Measurements from ENCODE around the gene TCOF1.

Gene TCOF1

DNA sequence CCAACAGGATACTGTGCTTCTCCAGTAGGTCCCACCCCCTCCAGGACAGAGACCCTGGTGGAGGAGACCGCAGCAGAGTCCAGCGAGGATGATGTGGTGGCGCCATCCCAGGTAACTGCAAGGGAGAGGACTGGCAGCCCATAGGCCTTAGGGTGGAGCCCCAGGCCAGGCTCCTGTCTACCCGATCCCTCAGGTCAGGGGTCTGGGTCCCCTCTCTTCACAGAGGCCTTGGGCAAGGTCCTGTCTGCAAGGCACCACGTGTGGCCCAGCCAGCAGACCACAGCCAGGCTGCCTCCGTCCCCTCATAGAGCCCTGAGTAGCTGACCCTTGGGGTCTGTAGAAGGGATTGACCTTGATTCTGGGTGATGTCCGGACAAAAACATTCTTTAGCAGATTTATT lies 35.2 kb downstream of the TCOF1 start:
- DNase-seq (ENCODE audit: low spot score): no peak

DNA sequence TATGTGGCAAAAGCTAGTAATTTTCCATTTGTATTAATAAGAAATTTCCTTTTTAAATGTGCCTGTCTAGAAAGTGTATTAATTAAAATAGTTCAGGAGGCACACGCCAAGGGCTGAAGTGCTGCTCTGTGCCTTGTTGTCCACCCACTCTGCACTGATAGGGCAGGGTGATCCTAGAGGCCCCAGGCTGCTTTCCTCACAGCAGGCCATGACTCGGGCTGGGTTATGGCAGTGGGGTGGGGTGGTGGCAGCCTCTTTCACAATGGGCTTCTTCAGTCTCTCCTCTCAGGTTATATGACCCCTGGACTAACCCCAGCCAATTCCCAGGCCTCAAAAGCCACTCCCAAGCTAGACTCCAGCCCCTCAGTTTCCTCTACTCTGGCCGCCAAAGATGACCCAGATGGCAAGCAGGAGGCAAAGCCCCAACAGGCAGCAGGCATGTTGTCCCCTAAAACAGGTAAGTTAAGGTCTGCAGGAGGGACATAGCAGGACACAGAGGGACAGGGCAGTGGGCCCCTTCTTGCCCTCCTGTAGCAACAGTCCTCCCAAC lies 35.7 kb downstream of the TCOF1 start:
- no peak for DNase-seq (ENCODE audit: low spot score)

DNA sequence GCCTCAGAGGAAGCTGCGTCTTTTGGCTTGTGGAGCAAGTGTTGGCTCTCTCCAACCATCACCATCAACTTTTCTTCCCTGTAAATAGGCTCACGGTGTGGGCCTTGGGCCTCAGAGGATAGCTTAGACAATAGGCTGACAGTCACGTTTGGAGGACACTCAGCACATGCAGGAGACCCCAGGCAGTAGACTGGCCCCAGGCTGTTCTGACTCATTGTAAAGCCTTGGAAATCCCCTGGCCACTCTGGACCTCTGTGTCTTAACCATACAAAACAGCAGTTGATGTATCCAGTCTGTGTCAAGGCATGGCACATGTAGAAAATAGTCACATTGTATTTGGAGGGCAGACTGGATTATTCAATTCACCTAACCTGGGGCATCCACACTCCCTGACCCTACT lies 36.6 kb downstream of the TCOF1 start:
- no peak for DNase-seq (ENCODE audit: low spot score)

DNA sequence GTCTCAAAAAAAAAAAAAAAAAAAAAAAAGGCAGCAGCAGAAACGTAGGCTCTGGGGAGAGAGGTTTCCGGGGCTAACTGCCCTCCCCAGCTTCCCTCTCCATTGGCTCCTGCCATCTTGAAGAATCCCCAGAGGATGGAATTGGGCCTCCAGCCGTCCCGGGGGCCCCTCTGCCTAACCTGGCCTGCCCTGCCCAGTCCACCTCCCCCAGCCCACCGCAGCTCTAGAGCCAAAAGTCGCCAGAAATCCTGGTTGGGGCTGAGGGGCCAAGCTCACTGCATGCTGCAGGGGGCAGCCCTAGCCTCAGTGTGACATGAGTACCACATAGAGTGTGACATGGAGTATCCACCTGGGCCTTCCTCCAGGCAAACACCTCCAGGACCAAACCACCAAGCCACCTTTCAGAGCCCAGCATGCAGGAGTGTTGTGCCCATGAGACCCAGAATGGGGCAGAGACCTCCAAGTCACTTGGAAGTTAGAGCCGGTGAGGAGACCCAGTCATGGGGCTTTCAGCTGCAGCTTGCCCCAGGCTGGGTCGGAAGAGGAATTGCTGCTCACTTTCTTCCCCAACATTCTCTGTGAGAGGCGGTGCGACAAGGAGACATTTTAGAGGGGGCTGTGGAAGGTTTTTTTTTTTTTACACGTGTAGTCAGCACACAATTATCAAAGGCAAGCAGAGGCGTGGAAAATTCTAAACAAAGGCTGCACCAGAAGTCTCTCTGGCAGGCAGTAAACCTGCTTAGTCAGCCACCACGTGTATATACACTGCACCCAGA lies 37.6 kb downstream of the TCOF1 start:
- DNase-seq (ENCODE audit: low spot score): no peak

DNA sequence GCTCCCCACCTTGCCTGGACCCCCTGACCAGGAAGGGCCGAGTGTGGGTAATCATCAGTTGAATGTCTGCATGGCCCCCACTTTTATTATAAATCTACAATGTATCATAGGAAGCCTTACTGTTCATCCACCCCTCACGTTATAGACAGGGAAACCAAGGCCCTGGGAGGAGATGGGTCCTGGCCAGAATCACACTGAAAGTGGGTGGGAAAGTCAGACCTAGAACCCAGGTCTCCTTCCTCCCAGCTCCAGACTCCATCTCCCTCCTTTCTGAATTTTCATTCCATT lies 38.1 kb downstream of the TCOF1 start:
- no peak for DNase-seq (ENCODE audit: low spot score)

DNA sequence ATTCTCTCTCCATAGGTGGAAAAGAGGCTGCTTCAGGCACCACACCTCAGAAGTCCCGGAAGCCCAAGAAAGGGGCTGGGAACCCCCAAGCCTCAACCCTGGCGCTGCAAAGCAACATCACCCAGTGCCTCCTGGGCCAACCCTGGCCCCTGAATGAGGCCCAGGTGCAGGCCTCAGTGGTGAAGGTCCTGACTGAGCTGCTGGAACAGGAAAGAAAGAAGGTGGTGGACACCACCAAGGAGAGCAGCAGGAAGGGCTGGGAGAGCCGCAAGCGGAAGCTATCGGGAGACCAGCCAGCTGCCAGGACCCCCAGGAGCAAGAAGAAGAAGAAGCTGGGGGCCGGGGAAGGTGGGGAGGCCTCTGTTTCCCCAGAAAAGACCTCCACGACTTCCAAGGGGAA lies 38.8 kb downstream of the TCOF1 start:
- no peak for DNase-seq (ENCODE audit: low spot score)

DNA sequence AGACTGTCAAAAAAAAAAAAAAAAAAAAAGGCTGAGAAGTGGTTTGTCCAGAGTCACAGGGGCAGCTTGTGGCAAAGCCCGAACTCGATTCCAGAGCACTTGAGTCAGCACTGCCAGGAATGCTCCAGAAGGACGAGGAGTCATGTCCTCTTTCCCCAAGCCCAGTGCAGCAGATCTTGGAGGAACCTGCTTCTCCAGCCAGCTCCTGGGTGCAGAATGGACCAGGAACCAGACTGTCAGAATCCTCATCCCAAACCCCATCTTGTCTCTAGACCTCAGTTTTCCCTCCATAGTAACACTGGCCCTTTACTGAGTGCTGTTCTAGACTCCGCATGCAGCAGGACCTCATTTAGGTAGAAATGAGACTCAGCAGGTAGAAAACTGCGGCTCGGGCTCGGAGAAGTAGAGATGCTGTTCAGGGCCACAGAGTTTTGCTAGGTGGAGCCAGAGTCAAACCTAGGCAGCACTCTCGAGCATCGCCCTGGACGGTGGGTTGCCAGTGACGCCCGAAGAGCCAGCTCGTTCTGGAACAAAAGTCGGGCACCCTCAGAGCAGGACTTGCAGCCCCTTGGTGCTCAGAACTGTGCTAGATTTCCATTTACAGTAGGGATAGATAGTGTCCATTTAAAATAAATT lies 39.8 kb downstream of the TCOF1 start:
- peak; percentile 84 for DNase-seq (ENCODE audit: low spot score)

DNA sequence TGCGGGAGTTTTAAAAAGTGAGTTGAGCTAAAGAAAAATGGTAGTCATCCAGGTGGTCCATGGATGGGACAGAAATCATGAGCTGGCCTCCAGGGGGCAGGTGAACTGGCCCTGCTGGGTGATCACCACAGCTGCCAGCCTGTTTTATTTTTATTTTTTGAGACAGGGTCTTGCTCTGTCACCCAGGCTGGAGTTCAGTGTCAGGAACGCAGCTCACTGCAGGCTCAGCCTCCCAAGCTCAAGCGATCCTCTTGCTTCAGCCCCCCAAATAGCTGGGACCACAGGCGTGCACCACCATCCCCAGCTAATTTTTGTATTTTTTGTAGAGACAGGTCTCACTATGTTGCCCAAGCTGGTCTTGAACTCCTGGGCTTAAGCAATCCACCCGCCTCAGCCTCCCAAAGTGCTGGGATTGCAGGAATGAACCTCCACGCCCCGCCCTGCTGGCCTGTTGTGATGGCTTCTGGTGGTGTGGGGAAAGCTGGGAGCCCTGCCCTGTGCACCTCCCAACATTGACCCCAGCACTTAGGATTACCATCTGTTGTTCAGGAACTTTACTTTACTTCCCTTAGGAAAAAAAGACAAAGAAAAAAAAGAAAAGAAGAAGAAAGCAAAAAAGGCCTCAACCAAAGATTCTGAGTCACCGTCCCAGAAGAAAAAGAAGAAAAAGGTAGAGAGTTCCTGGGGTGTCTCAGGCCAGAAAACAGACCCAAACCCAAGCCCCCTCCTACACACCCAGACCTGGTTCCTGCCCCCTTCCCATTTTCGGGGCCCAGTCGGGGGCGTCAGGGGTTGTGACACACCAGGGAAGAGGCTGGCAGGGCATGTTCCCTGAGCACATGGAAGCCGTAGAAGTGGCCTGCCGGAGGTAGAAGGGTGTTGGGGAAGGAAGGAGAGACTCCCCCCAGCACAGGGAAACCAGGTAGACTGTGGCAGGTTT lies 40.6 kb downstream of the TCOF1 start:
- no peak for DNase-seq (ENCODE audit: low spot score)

DNA sequence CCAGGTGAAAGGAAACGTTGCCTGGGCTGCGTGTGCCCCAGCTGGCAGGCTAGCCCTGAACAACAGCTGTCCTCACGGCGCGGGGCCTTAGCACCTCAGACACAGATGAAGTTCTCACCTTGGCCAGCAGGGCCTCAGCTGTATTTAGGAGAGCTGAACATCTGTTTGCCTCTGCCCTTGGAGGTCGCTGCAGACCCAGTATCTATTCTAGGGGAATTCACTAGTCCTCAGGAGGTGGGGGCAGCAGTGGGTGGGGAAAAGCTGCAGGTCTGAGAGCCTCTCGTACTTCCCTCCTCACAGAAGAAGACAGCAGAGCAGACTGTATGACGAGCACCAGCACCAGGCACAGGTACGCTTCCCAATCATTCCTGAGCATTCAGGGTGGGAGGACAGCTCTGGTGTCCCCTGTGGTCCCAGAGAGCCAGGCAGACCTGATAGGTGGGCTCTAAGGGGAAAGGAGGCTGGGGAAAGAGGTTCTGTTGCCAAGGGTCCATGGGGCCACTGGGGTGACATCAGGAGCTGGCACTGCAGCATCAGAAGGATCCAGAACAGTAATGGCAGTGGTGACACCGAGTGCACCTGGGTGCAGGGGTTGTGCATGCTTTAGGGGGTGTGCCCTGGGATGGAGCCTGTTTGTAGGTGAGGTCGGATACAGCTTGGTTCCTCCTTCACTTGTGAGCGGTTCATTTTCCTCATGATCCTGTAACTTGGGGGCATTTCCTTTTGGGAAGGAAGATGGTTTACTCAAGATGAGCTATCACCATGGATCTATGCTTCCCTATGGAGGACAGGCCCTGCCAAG lies 41.4 kb downstream of the TCOF1 start:
- DNase-seq (ENCODE audit: low spot score): no peak

DNA sequence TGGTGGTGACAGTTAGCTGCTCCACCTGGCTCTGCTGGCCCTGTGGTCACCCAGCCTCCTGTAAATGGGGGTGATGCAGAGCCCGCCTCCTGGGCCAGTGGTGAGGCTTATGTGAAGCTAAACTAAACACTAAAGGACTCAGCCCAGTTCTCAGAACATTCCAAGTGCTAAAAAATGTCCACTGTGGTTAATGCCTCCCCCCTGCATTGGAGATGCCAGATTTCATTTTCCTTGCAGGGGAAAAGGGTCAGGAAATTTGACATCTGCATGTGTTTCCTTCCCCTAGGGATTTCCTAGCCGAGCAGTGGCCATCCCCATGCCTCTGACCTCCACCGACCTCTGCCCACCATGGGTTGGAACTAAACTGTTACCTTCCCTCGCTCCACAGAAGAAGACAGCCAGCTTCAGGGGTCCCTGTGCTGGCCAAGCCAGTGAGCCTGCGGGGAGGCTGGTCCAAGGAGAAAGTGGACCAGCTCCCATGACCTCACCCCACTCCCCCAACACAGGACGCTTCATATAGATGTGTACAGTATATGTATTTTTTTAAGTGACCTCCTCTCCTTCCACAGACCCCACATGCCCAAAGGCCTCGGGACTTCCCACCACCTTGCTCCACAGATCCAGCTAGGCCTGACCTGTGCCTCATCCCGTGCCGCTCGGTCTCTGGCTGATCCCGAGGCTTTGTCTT lies 42.2 kb downstream of the TCOF1 start:
- DNase-seq (ENCODE audit: low spot score): peak; percentile 89

DNA sequence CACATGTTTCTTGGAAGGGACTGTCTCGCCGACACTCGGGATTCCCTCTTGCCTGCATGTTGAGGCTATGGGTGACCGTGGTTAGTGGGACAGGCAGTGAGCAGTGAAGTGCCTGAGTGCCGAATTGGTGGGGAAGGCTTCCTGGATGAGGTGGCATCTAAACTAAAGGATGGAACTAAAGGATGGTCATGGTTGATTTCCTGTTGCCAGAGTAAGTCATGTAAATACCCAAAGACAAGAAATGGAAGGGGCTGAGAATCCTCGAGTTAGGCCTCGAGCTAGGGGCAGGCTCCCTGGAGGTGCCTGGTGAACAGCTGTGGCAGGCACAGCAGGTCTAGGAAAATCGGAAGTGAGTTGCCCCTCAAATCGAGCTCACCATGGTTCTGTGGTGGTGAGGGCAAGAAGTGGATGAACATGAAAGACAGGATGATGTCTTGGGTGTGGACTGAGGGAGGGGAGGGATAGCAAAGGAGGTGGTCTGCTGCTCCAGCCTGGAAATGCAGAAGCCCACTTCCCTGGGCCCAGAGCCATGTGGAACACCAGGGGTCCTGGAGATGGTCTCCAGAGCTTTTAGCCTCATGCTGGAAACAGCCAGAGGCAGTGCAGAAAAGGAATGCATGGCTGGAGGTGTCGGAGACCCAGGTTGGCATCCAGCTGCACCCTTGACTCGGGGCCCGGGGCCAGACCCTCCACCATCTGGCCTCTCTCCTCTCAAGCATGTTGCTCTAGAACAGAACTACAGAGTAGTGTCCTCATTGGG lies 43.0 kb downstream of the TCOF1 start:
- no peak for DNase-seq (ENCODE audit: low spot score)

DNA sequence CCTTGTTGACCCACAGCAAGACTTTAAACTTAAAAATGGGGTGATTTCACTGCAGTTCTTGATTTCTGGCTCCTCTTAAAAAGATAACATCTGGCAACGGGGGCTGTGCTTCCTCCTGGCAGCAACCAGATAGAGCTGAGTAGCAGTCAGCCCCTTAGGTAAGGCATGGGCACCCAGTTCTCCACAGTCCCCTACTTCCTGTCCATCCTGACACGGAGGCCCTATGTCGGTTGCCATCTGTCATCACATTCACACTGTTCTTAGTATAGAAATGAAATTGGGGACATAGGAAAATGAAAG lies 43.5 kb downstream of the TCOF1 start:
- no peak for DNase-seq (ENCODE audit: low spot score)

DNA sequence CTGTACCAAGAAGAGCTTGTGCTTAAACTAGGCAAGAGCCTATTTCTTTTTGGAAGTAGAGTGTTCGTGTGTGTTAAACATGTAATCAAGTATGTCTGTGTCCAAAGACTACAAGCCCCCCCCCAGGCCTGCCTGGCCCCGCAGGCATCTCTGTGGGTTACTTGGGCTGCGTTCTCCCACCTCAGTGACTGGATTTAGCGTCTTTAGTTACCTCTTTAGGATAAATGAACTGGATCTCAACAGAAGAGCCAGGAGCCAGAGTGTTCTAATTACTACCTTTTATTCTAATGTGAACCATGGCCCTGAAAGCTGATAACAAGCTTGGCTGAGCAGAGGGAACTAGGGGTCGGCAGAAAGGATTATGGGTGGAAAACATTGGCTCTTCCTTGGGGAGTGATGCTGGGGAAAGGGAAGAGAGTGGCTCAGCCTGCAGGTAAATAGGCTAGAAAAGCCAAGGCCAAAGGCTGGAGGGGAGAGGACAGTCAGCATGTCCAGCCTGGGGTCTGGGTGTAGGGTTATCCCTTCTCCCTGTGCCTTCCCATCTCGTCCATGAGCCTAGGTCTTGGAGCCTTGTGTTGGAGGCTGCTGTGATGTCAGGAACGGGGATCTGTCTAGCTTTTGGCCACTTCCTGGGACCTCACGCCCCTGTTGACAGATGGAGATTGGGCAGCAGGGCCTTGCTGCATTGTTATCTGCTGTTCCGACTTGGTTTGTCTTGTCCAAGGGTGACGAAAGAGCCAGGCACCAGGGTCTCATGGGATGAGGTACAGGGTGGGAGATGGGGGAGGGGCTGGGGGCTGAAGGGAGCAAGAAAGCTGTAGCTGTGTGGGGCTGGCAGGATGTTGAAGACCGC lies 44.1 kb downstream of the TCOF1 start:
- DNase-seq (ENCODE audit: low spot score): no peak

DNA sequence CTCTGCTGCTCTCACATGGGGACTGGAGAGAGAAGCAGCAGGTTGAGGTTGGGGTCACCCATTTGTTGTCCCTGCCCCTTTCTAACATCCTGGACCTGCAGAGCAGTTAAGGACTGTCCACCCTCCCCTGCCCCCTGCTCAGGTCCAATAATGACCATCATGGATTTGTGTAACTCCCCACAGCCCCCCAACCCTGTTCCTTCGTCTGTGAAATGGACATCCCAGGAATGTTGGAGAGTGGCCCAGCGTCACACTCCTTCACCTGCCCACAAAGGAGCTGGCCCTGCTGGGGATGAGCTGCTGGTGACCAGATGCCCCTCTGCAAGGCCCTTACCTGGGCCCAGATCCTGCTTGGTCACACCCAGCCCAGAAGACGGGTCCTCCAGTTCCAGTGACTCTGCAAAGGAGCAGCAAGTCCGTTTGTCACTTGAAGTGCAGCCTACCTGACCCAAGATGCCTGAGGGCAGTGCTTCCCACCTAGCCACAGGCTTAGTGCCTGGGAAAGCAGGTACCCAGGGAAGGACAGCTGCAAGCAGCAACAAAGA lies 44.8 kb downstream of the TCOF1 start:
- DNase-seq (ENCODE audit: low spot score): no peak

DNA sequence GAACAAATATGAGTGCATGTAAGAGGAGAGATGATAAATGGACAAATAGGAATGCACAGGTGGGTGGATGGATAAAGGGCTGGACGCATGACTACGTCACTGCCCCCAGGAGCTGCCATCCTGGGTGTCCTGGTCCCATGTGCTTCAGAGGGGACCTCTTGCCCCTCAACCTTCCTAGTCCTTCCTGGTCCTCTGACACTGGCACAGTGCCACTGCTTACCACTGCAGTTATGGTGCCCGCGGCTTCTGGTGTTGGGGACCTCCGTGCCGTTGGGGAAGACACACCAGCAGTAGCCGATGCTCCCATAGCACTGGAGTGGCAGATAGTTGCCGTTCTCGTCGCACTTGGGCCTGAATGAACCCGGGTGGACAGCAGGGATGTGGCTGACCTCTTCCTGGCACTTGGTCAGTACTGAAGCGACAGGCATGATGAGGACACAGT lies 45.4 kb downstream of the TCOF1 start:
- DNase-seq (ENCODE audit: low spot score): no peak

DNA sequence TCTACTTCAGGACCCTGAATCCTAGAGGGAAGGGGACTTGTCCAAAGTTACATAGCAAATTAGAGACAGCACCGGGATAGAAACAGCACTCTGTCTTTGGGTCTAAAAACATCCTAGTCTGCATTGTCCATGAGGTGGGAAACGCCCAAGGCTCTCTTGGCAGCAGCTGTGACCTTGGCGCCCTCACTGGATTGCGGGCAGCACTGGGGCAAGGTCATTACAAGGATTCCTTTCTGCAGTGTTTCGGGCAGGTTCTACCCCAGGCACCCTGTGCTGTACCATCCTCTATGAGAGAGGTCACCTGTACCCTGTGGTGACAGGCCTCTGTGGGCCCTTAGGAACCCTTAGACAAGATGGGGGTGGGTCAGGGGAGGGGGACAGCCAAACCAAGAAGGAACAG lies 46.6 kb downstream of the TCOF1 start:
- DNase-seq (ENCODE audit: low spot score): no peak

DNA sequence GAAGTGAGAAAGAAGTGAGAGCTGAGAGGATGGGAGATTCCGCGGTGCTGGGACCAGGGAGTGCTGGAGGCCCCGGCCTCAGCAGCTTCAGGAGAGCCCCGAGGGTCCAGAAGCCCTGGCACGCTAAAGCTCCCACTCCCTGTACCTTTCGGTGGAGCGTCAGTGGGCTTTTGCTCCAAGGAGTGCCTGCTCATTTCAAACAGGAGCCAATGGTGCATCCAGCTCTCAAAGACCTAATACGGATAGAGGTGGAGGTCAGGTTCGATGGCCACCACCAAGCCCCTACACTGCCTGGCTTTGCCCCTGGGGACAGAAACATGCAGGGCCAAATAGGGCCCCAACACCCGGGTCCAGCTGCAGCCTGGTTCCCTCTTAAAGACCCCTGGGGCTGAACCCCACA lies 47.0 kb downstream of the TCOF1 start:
- no peak for DNase-seq (ENCODE audit: low spot score)

DNA sequence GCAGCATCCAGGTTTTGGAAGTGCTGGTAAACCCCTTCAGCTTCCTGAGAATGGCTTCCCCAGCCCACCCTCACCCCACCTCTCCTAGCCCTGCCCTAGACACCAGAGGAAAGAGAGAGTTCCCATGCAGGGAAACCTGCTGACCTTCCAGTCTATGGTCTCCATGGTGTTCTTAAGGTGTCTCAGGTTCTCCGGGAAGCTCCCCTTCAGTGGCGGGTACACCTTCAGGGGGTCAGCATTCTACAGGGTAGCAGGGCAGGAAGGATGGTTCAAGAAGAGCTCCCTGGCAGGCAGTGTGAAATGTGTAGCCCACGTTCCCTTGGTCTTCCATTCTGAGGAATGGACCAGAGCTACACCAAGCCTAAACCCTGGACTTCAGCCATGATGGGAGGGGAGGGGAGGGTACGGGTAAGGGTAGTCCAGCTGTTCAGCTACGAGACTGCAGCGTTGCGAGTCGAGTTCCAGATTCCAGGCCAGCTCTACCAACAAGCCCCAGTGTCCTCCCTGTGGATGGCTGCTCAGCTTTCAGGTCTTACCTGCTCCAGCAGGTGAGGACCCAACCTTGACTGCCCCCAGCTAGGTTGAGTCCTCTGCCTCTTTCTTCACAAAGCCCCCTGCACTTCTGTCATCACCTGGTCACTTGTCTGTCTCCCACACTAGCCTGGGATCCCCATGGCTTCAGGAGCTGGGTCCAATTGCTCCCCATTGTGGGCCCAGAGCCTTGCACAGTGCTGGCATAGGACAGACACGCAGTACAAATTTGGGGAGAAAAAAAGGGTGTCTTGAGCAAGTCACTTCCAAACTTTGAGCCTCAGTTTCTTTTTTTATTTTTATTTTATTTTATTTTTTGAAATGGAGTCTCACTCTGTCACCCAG lies 47.7 kb downstream of the TCOF1 start:
- no peak for DNase-seq (ENCODE audit: low spot score)

Data from hepatic stellate cell (primary cell).